Pancreas (tissue), 10 donors: ENCODE data around the gene OCA2. TPM values are rescaled to one million over a fixed set of nuclear protein-coding genes. Genes with fewer than 3 reads are reported as not detected.

ENCODE experiments used
- ATAC-seq, 4 donors: fragments of 200-7000 bp; cut with Tn5 transposase; one replicate each; pipeline versions ENCODE4 v1.8.0 to v1.9.1; 2020; ENCODE audit warnings: mild to moderate bottlenecking in 4 of 4, moderate library complexity in 4 of 4
- DNase-seq, 6 donors: peaks; one replicate each; pipeline ENCODE4 v3.0.0-alpha.2; 2020
- FAIRE-seq: peaks from 2 replicates; lab custom pipeline; 2012; peaks lifted over from hg19 to GRCh38; lab: Jason Lieb, UNC
- H3K27ac ChIP-seq, 4 donors: fragments of 200-600 bp; sonication (generic); 1 replicate in 3 of 4; 2 replicates in 1 of 4; pipeline versions ENCODE4 v1.5.0 to v1.8.0; 2020
- H3K27me3 ChIP-seq, 4 donors: fragments of 200-600 bp; one replicate each; pipeline ENCODE4 v1.8.0; 2021
- H3K36me3 ChIP-seq, 3 donors: fragments of 200-600 bp; sonication (generic) in 1 of 3; one replicate each; pipeline versions ENCODE4 v1.5.0 to v1.8.0; 2020 to 2021
- H3K4me1 ChIP-seq, 3 donors: fragments of 200-600 bp; one replicate each; pipeline ENCODE4 v1.8.0; 2021
- H3K4me3 ChIP-seq, 4 donors: fragments of 200-600 bp; sonication (generic) in 2 of 4; one replicate each; pipeline versions ENCODE4 v1.5.0 to v1.8.0; 2020 to 2021
- H3K9me3 ChIP-seq, 4 donors: fragments of 200-600 bp; one replicate each; pipeline ENCODE4 v1.8.0; 2021
- CTCF ChIP-seq, 4 donors: fragments of 200-600 bp; sonication (generic) in 3 of 4; IDR thresholded peaks; one replicate each; pipeline versions ENCODE4 v1.5.0 to v1.8.0; 2021; ENCODE audit warnings: antibody characterized with exemption in 4 of 4
- WGBS, 2 donors: extraction: QIAGEN DNeasy Blood & Tissue Kit; methylation state at CpG; one replicate each; pipeline ENCODE4 v1.1.7; 2013; 5-methylcytosine and 5-hydroxymethylcytosine counted together
- intact Hi-C, 3 donors: fragments of 100-400 bp; cut with DNase I; formaldehyde crosslinking; loops; one replicate each; pipeline versions ENCODE4 v1.11.1 to v1.14.2; 2022
- polyA plus RNA-seq, 2 donors: library from polyadenylated mRNA; stranded (reverse); fragments of 200-250 nt; gene quantifications; one replicate each; pipeline ENCODE4 v1.2.3, GENCODE V29; 2013
- total RNA-seq, 6 donors: library from RNA; stranded (reverse); fragmentation: NEBNext Ultra II Directional in 4 of 6; extraction: Animal tissue kit (Norgen Biotek cat#: 25700) in 4 of 6; gene quantifications; one replicate each; pipeline versions ENCODE4 v1.2.1 to v1.2.4, GENCODE V29; 2021 to 2023
- donor health status: healthy with polysubstance abuse.
- donor health status: DM: no; HTN: no; CAD: no; lungs with moderate emphysema.
- donor health status: DM: no; HTN: no; CAD: no.
- donor health status: control.
- donor health status: control.
- donor health status: Bipolar disorder and iron deficiency.
- donor health status: DM: yes; HTN: yes; CAD: no.
- donor health status: DM: no; HTN: no; CAD: no.
- donor health status: DM: no; HTN: no; CAD: no.
- donor health status: DM: yes; HTN: yes; CAD: no.

The OCA2 gene
- total and polyA plus RNA-seq, 8 donors, result 0.12 to 0.31 (median 0.18) TPM; not detected in 4

DNA sequence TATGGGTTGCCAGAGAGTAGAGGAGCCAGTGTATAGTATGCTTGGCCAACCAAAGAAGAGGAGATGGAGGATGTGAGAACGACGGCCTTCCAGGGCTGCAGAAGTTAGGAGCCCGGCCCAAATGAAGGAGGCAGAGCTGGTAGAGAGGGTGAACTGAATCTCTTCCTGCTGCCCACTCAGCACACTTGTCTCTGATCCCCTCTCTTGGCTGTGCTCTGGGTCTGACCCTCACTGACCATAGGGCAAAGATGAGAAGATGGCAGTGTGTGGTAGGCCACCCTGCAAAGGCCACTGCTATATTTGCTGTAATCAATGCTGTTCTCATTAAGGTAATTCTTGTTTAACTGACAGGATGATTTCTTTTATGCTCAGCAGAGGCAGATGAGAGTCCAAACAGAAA is 256.0 kb downstream of the OCA2 start:
- Histone ChIP-seq H3K27me3 (no peaks in the 10 kb centered on the region), H3K36me3 (no peaks in the 10 kb centered on the region), H3K27ac (no peak overlapping the region), H3K4me1 (no peaks in the 10 kb centered on the region), H3K4me3 (no peak overlapping the region), H3K9me3 (no peaks in the 10 kb centered on the region)
- FAIRE-seq, result no peak
- DNase-seq, result no peak
- intact Hi-C loops, result no loop called here
- 68 to 85% methylated on average over 3 of the region's 3 CpGs for WGBS, 2 donors
- ATAC-seq, result no peak
- no peak for TF ChIP-seq CTCF (IDR thresholded peaks at IDR 0.05)

DNA sequence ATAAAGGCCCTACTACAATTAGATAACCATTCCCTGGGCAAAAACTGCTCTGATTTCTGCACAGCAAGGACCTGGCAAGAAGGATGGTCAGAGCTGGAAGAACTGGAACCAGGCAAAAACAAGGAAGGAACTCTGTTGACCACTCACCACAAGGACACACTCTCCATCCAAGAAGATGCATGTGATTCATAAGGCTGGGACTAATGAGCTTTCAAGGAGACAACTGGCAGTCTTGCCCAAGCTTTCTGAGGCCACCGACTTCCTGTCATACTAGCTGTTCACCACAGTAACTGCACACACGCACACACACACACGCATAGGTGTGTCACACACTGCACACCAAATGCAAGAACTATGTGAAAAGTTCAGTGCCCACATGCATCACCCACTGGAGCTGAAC is 256.6 kb downstream of the OCA2 start:
- H3K27me3 ChIP-seq, result no peaks in the 10 kb centered on the region
- ATAC-seq (no peak), FAIRE-seq (no peak), DNase-seq (no peak)
- intact Hi-C loops, result no loop called here
- no peak overlapping the region for H3K27ac ChIP-seq
- 73 to 81% methylated on average over 3 of the region's 3 CpGs for WGBS, 2 donors
- no peaks in the 10 kb centered on the region for H3K36me3 ChIP-seq
- no peak overlapping the region for H3K4me3 ChIP-seq
- no peaks in the 10 kb centered on the region for H3K4me1 ChIP-seq
- H3K9me3 ChIP-seq, result no peaks in the 10 kb centered on the region
- no peak for TF ChIP-seq CTCF (IDR thresholded peaks at IDR 0.05)

GRCh38 chr15:27835233-27835939 is 263.7 kb downstream of the OCA2 start:
- Histone ChIP-seq H3K4me1 (no peaks in the 10 kb centered on the region), H3K9me3 (no peaks in the 10 kb centered on the region), H3K27me3 (no peaks in the 10 kb centered on the region), H3K36me3 (no peaks in the 10 kb centered on the region), H3K27ac (no peak overlapping the region), H3K4me3 (no peak overlapping the region)
- ATAC-seq, result no peak
- TF ChIP-seq CTCF (IDR thresholded peaks at IDR 0.05), result no peak
- no peak for FAIRE-seq
- intact Hi-C loops, result no loop called here
- no peak for DNase-seq
- 71 to 86% methylated on average over 13 of the region's 13 CpGs for WGBS, 2 donors

DNA sequence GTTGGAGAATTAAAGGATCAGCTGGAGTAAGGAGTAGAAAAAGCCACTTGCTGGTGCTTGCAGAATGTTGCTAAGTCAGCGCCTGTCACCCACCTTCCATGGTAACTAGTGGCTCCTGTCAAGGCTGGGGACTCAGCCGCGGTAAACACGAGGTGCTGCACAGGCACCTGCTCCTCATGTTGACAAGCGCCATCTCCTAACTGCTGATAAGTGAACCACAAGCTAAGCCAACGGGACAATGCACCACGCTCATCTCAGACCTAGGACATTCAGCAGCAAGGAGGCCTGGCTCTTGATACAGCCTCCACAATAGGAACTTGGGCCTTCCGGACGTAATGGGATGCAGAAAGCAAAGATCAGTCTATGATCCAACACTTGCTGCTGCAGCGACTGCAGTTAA is 264.4 kb downstream of the OCA2 start:
- no peaks in the 10 kb centered on the region for H3K27me3 ChIP-seq
- ATAC-seq, result no peak
- H3K9me3 ChIP-seq, result no peaks in the 10 kb centered on the region
- no peak for TF ChIP-seq CTCF (IDR thresholded peaks at IDR 0.05)
- no peaks in the 10 kb centered on the region for H3K36me3 ChIP-seq
- no peak for DNase-seq
- no peak overlapping the region for H3K4me3 ChIP-seq
- no peaks in the 10 kb centered on the region for H3K4me1 ChIP-seq
- no peak overlapping the region for H3K27ac ChIP-seq
- intact Hi-C loops, result no loop called here
- 75 to 79% methylated on average over 10 of the region's 10 CpGs for WGBS, 2 donors
- FAIRE-seq, result no peak

DNA sequence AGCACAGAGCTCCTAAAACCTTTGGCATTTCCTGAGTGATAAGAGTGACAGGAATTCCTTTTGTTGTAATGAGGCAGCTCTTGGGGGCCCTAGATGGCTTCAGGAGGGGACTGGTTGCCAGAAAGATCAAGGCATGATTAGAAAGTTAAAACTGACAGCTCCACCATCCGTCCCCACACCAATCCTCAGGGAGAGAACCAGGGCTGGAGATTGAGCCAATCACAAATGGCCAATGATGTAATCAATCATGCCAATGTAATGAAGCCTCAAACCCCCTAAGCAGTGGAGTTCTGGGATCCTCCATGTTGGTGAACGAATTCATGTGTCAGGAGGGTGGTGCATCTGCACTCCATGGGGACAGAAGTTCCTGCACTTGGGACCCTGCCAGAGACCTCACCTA is 265.1 kb downstream of the OCA2 start:
- intact Hi-C loops, result no loop called here
- no peaks in the 10 kb centered on the region for H3K9me3 ChIP-seq
- FAIRE-seq (no peak), ATAC-seq (no peak), DNase-seq (no peak)
- no peak overlapping the region for H3K4me3 ChIP-seq
- 50 to 75% methylated on average over 2 of the region's 2 CpGs for WGBS, 2 donors
- no peak for TF ChIP-seq CTCF (IDR thresholded peaks at IDR 0.05)
- no peak overlapping the region for H3K27ac ChIP-seq
- H3K36me3 ChIP-seq, result no peaks in the 10 kb centered on the region
- H3K4me1 ChIP-seq, result no peaks in the 10 kb centered on the region
- H3K27me3 ChIP-seq, result no peaks in the 10 kb centered on the region
